NB4 (cell line): Measurements from ENCODE around the gene LYST.

Experiments
- DNase-seq: peaks from one replicate; pipeline ENCODE4 v3.0.0; 2010; ENCODE audit warnings: low read depth
- H3K4me3 ChIP-seq: one replicate; pipeline ENCODE4 v1.5.1; 2011; ENCODE audit warnings: mild to moderate bottlenecking, low read depth, low read length, moderate library complexity
- CTCF ChIP-seq: IDR thresholded peaks from one replicate; pipeline ENCODE4 v1.5.1; 2012; ENCODE audit warnings: low read depth, low read length
- MAX ChIP-seq: IDR thresholded peaks from 2 replicates; pipeline ENCODE4 v1.6.1; 2011; ENCODE audit warnings: low read depth, low read length
- MYC ChIP-seq: IDR thresholded peaks from 2 replicates; pipeline ENCODE4 v1.6.1; 2011; ENCODE audit warnings: low read depth, low read length
- POLR2A ChIP-seq: IDR thresholded peaks from 2 replicates; pipeline ENCODE4 v1.6.1; 2011; ENCODE audit warnings: mild to moderate bottlenecking; ENCODE audit not compliant: insufficient read length; ENCODE audit errors: extremely low read depth

LYST gene

GRCh38 chr1:235781807-235782206, 84.9 kb downstream of the LYST start:
- no peak for TF ChIP-seq MYC
- no peak for TF ChIP-seq POLR2A
- TF ChIP-seq MAX, result no peak
- TF ChIP-seq CTCF, result no peak

DNA sequence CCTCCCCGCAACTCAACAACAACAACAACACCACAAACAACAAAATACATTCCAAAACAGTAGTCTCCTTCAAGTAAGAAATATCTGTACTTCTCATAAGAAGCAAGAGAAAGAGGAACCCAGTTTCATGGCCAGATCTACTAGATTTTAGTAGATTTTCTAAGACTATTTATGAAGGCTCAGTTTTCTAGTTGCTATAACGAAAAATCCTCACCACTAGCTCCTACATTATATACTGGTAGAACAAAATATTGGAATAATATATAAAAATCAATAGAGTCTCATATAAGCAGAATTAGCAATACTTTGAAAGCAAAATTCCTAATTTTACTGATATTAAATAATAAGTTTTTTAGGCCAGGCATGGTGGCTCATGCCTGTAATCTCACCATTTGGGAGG, 86.9 kb downstream of the LYST start:
- H3K4me3 ChIP-seq, result no peak overlapping the region
- TF ChIP-seq CTCF (no peak), POLR2A (no peak), MYC (no peak), MAX (no peak)

More at GRCh38 chr1:235781807-235782206, 84.9 kb downstream of the LYST start:
- H3K4me3 ChIP-seq, result no peak overlapping the region
- DNase-seq, result no peak

DNA sequence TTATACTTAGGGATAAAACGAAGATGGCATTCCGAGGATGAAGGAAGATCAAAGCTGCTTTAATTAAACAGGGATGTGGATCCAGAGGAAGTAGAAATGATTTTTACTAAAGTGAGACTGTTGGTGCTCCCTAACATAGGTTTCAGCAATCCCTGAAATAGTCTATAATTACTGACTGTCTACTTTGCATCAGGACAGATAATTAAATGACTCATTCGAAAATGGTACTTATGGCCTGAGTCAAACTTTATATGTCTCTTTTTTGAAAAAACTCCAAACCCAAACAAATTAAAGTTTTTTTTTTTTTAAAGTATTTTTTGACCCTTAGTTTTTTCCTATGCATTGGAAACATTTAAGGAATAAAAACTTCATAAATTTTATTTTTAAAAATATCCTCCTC, 90.3 kb downstream of the LYST start:
- DNase-seq, result no peak
- H3K4me3 ChIP-seq, result no peak overlapping the region
- no peak for TF ChIP-seq POLR2A
- no peak for TF ChIP-seq CTCF
- no peak for TF ChIP-seq MAX
- TF ChIP-seq MYC, result no peak

More for the DNA sequence above, 86.9 kb downstream of the LYST start:
- no peak for DNase-seq

DNA sequence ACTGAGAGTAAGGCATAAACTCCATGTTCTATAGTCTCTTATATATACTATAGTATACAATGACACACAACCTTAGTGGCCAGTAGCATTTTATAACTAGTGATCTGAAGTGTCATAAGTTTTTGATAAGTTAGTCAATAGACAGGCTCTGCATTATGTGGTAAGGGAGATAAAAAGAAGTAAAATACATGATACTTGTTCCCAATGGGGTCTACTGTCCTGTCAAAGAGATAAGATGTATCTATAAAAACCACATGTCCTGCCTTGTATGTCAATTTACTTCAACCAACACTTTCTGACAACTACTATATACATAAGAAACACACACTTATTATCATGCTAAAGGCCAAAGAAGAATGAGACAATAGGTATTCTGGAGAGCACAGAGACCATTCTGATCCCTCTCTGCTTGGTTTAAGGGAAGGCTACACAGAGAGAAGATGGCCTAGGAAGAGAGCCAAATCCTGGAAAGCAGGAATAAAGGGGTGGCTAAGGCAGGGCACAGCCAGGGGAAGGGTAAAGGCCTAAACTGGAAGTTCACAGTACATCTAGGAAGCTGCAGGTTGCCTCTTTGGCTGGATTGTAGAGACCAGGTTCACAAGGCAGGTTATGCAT, 91.4 kb downstream of the LYST start:
- no peak overlapping the region for H3K4me3 ChIP-seq
- DNase-seq, result no peak
- TF ChIP-seq POLR2A (no peak), MAX (no peak), MYC (no peak), CTCF (no peak)

DNA sequence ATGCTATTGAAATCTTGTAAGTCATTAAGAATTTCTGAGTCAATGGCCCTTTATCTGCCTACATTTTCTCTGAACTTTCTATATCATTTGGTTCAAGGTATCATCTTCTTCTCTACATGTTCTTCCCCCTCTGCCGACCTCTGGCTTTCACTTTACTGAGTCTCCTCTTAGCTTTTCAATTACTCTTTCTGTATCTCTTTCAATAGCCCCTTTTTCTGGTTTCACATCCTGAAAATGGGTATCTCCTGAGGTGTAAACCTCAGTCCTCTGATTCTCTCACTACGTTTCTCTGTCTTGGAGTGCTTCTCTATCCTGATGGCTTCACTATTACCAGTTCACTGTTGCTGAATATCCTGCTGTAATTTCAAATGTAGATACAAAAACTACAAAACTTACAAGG, 98.9 kb downstream of the LYST start:
- no peak overlapping the region for H3K4me3 ChIP-seq
- TF ChIP-seq MYC (no peak), CTCF (no peak), MAX (no peak), POLR2A (no peak)

More for the DNA sequence above, 98.9 kb downstream of the LYST start:
- DNase-seq, result no peak
